GM19025 (cell line): ENCODE results near the gene C3orf33.
"Not testable (repeated sequence)": the region's sequence is repeated elsewhere in the genome, so short reads cannot be mapped to it uniquely, and the experiment has no call there.

ENCODE experiments used
- ATAC-seq: cut with Tn5 transposase; IDR thresholded peaks from one replicate; pipeline ENCODE4 v1.9.1; 2021; ENCODE audit warnings: mild to moderate bottlenecking, low read depth, moderate library complexity; ENCODE audit not compliant: unreplicated experiment

C3orf33 gene

GRCh38 chr3:155805802-155806618 lies at the start of gene C3orf33:
Gene C3orf33 (minus strand): TSS chr3:155806278. CDS start chr3:155806252, 26 bp downstream.
- ATAC-seq, result peak; percentile 97

- ATAC-seq, result peak; percentile 92
Observed at GRCh38 chr3:155854141-155854940, 48.3 kb upstream of the C3orf33 start, which contains the start of gene SLC33A1. Gene SLC33A1 (minus strand): TSS chr3:155854427. CDS start chr3:155853997, 430 bp downstream.

GRCh38 chr3:155853214-155854140 lies 47.4 kb upstream of the C3orf33 start:
- no peak for ATAC-seq

- no peak for ATAC-seq
Observed at GRCh38 chr3:155852341-155852740, 46.3 kb upstream of the C3orf33 start.

DNA sequence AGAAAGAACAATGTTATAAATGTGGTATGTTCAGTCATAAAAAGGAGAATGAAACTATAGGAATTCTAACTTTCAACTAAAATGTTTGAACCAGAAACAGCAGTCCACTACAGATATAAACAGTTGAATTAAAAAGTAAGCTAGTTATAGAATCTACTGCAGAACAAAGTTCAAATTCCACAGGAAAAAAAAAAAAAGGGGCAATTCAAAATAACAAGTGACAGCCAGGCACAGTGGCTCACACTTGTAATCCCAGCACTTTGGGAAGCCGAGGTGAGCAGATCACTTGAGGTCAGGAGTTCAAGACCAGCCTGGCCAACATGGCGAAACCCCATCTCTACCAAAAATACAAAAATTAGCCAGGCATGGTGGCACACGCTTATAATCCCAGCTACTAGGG lies 43.3 kb upstream of the C3orf33 start:
- not testable (repeated sequence) for ATAC-seq

GRCh38 chr3:155847993-155848392 lies 41.9 kb upstream of the C3orf33 start:
- ATAC-seq, result no peak

- ATAC-seq, result no peak
Observed at GRCh38 chr3:155846119-155846518, 40.0 kb upstream of the C3orf33 start.

GRCh38 chr3:155843569-155843968 lies 37.5 kb upstream of the C3orf33 start:
- ATAC-seq, result no peak

DNA sequence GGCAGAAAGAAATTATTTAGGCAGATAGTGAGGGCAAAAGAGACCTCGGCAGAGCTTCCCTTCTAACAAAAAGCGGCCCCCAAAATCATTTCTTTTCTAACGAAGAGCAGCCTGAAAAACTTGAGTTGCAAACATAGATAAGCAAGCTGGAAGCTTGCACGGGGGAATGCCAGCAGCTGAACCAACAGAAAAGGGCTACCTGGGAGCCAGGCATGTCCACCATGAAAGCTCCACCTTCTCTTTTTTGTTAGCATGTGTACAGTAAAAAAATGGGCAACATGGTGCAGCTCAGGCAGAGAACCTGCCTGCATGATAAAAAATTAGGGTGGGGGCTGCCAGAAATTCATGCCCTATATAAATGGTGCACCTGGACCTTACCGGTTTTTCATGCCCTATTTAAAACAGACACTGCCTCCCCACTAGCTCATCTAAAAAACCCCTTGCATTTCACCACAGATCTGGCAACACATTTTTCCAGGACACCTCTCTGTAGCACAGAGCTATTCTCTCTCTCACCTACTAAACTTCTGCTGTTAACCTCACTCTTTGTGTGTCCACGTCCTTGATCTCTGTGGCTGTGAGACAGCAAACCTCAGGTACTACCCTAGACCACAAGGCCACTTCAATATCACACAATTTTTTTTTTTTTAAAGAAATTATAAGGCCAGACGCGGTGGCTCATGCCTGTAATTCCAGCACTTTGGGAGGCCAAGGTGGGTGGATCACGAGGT lies 29.4 kb upstream of the C3orf33 start:
- no peak for ATAC-seq

GRCh38 chr3:155828490-155829098 lies 22.5 kb upstream of the C3orf33 start:
- not testable (repeated sequence) for ATAC-seq

- ATAC-seq, result no peak
Observed at GRCh38 chr3:155815030-155815545, 9.0 kb upstream of the C3orf33 start.

- not testable (repeated sequence) for ATAC-seq
Observed at GRCh38 chr3:155813224-155813623, 7.1 kb upstream of the C3orf33 start.

DNA sequence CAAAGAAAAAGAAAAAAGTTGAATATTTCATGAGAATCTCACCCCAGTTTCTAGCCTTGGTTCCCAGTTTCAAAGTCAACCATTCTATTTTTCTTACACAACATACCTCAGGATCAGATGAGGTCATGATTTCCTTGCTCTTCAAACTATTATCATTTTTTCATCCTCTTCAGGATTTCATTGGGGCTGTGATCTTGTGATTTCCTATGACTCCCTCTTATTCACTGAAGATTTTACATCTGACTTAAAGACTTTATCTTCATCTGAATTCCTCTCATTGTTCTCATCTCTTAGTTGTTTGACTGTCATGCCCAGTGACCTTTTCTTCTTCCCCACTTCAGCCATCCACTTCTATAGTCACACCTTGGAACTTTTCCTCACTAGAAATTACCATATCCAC lies 3.1 kb upstream of the C3orf33 start:
- no peak for ATAC-seq

DNA sequence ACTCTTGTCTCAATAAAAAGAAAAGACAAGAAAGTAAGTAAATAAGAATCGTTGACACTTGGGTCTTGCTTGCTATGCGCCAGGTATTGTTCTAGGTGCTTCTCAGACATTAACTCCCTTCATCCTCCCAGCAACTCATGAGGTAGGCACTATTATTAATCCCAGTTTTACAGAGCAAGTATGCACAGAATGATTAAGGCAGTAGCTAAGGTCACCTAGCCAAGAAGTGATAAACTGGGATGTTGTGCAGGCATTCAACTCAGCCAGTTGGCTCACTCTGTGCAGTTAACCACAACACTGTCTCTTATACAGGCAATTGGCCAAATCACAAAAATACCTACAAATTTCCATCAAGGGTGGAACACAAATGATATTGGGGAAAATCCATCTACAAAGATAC lies 1.7 kb upstream of the C3orf33 start:
- ATAC-seq, result no peak

DNA sequence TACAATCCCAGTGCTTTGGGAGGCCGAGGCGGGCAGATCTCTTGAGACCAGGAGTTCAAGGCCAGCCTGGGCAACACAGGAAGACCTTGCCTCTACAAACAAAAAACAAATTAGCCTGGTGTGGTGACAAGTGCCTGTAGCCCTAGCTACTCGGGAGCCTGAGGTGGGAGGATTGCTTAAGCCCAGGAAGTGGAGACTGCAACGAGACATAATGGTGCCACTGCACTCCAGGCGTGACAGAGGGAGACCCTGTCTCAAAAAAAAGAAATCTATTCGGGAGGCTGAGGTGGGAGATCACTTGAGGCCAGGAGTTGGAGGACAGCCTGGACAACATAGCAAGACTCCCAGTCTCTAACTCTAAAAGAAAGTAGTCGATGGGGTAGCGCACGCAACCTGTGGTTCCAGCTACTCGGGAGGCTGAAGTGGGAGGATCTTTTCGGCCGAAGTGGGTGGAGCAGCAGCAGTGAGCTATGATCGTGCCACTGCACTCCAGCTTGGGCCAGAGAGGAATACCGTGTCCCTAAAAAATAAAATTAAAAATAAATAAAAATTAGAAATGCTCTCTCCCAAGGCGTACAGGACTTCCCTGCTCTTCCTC lies 775 bp downstream of the C3orf33 start:
- no peak for ATAC-seq

DNA sequence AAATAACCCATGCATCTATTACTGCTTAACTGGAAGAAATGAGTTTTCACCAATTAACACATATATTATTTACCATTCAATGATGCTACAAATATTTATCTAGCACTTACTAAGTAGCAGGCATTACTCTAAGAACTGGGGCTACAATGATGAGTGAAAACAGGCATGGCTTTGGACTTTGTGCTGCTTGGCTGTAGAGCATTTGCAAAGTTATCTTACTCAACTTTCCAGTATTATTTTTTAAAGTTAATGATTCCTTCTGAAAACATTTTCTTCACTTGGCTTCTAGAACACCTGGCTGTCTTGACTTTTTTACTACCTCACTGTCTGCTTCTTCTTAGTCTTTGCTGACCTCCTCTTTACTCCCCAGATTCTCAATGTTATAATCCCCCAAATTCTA lies 1.8 kb downstream of the C3orf33 start:
- ATAC-seq, result no peak

DNA sequence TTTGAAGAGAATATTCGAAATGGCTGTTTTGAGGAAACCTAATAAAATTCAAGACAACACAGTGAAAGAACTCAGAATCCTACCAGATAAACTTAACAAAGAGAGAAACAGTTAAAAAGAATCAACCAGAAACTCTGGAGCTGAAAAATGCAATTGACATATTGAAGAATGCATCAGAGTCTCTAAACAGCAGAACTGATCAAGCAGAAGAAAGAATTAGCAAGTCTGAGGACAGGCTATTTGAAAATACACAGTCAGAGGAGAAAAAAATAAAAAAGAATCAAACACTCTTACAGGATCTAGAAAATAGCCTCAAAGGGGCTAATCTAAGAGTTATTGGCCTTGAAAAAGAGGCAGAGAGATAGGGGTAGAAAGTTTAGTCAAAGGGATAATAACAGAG lies 13.5 kb downstream of the C3orf33 start:
- ATAC-seq, result no peak

- ATAC-seq, result no peak
Observed at GRCh38 chr3:155791190-155791589, 14.9 kb downstream of the C3orf33 start.
